Cardiac septum (tissue), 1 donor: ENCODE data around the gene TUBB2B. TPM values are rescaled to one million over a fixed set of nuclear protein-coding genes. Genes with fewer than 3 reads are reported as not detected.

Experiments
- DNase-seq: peaks from one replicate; pipeline ENCODE4 v3.0.0-alpha.2; 2020; ENCODE audit warnings: low spot score
- intact Hi-C: fragments of 100-400 bp; cut with DNase I; formaldehyde crosslinking; loops from one replicate; pipeline ENCODE4 v1.14.0; 2022
- total RNA-seq: library from RNA; stranded (reverse); fragmentation: NEBNext Ultra II Directional; extraction: Animal tissue kit (Norgen Biotek cat#: 25700); gene quantifications from one replicate; pipeline ENCODE4 v1.2.1, GENCODE V29; 2021
- donor health status: DM: no; HTN: no; CAD: no.

The TUBB2B gene
- total RNA-seq, 1 donor from 2014 or later: 1.2 TPM

DNA sequence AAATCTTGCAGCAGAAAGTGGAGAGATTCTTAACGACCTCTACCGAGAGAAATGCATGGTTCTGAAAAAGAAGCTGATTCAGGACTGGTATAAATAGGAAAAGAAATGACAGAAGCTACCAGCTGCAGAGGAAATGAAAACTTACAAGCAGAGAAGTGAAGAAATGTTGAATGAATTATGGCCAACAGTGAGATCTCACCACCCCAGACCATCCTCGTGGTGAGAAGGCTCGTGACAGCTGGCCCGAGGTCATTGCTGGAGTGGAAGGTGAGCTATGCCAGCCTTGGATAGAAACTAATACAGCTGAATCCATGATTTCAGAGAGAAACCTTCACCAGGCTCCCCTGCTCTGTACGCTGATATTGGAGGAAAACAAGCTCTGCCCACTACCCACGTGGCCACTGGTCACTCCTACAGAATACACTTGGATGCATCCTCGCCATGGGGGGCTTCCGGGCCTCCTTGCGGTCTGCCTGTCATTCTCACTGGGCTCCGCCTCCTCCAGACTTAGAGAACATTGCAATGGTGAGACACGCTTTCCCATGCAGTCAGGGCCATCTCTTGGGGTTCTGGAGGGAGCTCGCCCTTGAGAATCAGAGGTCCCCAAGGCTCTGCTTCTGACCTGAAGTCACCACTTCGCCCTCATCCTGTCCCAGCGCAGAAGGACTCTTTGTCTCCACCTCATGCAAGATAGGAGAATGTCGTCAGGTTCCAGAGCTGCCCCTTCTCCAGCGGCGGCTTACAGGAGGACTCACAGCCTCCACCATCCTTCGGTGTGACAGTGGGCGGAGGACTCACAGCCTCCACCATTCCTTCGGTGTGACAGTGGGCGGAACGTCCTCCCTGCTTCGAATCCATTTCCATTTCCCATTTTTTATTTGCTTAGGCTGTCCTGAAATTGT is 10.6 kb upstream of the TUBB2B start:
- no peak for DNase-seq
- intact Hi-C loops: no loop called here

DNA sequence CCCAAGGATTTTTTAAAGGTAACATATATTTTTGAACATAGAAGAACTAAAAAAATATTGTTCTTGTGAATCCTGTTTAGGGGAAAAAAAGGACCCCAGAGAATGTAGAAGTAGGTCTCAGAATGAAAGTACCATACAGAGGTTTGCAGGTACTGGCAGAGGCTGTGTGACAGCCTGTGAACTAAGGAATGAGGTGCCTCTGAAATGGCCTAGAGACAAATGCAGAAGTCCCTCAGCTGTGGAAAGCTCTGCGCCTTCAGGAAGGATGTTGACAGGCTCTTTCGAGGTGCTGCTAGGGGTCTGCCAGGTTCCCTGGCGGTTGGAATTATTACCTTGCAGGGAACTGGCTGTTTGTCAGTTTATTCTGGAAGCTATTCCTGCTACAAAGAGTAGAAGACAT is 8.6 kb upstream of the TUBB2B start:
- DNase-seq: no peak
- intact Hi-C loops: no loop called here

DNA sequence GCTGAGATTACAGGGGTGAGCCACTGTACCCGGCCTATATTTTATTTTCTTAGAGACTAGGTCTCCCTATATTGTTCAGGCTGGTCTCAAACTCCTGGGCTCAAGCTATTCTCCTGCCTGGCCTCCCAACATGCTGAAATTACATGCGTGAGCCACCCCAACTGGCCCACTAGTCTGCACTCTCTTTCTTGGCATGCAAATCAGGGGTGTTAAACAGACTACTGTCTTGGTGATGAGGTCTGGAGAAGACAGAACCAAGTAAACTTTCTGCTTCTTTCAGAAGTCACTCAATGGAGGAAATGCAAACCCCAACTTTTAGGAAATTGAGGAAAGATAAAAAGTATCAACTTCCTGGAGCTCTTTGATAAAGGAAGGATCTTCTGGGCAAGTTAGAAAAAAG is 8.0 kb upstream of the TUBB2B start:
- DNase-seq: no peak
- intact Hi-C loops: no loop called here

DNA sequence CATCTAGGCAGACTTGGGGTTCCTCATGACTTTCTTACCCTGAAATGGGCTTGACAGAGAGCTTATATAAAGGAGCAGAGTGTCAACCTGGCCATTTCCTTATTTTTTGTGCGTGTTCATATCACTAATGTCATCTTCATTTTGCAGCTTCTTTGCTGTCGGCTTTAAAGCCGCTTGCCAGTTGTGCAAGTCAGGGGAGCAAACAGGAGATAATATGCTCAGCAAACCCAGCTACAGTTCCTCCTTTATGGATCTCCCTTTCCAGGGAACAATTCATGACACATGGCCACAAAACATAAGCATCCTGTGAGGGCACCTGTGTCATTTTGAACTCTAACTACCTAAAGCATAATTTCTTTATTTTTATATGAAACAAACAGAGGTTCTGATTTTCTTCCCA is 6.5 kb upstream of the TUBB2B start:
- no peak for DNase-seq
- intact Hi-C loops: no loop called here

DNA sequence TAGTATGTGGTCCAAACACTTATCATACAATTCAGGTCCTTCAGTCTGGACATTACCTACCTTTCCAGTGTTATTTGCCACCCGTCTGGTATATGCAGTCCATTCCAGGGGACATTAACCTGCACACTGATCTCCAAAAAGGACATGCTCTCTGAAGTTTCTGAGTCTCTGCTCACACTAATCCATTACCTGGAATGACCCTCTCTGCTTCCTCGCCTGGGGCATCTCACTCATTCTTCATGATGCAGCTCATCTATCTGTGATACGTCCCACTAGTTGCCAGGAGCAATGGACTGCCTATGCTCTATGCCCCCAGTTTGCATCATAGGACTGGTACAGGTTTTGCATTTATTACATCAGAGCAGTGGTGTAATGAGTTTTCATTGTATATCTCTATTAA is 5.9 kb upstream of the TUBB2B start:
- intact Hi-C loops: no loop called here
- no peak for DNase-seq

DNA sequence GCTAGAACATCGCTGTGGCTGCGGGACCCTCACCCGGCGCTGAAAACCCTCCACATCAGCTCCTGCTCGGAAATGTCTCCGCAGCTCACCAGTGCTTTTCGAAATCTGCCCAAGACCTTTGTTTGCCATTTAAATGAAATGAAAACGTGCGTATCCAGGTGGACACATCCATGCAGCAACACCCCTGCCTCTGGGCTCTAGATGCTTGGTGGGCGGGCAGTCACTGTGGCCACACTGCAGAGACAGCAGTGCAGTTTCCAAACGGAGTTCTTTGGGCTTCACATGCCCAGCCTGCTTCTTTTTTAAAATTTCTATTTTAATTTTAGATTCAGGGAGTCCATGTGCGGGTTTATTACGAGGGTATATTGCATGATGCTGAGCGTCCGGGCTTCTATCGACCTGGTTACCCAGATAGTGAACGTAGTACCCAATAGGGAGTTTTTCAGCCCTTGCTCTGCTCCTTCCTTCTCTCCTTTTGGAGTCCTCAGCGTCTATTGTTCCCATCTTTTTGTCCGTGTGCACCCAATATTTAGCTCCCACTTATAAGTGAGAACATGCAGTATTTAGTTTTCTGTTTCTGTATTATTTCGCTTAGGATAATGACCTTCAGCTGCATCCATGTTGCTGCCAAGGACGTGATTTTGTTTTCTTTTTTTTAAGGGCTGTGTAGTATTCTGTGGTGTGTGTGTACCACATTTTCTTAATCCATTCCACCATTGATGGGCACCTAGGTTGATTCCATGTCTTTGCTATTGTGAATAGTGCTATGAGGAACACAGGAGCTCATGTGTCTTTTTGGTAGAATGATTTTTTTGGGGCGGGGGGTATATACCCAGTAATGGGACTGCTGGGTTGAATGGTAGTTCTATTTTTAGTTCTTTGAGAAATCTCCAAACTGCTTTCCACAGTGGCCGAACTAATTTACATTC is 4.8 kb upstream of the TUBB2B start:
- intact Hi-C loops: no loop called here
- DNase-seq: no peak

DNA sequence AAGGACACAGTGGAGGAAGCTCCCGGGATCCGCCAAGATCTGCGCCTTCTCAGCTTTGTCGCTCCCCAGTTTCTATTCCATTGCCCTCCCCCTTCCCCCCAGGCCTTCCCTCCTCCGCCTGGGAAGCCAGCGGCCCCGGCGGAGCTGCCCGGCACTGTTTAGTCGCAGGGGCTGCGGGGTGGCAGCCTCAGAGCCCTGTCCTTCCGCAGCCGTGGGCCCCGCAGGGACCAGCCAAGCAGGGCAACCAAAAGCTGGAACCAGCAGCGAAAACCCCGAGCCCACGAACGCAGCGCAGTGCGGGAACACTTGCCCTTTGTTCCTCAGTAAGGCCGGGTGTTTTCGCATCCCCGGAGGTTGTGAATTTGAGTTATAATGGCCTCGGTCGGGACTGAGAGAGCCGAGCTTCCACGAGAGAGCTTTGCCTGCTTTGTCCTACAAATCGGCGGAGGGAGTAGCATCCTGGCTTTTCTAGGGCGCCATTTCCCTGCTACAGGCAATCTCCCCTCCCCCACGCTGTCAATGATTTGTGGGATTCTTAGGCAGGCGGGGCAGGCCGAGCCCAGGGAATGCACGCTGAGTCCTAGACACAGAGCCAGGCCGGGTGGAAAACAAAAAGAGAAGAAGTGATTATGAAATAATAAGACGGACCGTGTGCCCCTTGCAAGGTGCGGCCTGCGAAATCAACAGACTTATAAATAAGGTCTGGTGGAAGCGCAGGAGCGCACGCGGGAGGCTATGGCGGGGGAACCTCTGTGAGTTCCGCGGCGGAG is 4.0 kb upstream of the TUBB2B start:
- no peak for DNase-seq
- intact Hi-C loops: no loop called here

DNA sequence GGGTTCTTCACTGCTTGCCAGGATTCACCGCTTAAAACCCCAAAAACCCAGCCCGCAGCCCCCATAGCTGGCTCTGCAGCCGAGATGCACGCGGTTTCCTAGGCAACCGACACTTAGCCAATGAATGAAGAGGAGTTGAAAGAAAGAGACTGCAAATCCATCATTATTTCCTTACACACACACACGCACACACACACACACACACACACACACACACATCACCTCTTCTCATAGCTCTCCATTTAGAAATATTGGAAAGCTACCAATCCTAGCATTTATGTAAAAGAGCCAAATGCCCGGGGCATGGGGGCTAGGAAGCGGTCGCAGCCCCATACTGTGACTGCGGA is 3.4 kb upstream of the TUBB2B start:
- intact Hi-C loops: no loop called here

DNA sequence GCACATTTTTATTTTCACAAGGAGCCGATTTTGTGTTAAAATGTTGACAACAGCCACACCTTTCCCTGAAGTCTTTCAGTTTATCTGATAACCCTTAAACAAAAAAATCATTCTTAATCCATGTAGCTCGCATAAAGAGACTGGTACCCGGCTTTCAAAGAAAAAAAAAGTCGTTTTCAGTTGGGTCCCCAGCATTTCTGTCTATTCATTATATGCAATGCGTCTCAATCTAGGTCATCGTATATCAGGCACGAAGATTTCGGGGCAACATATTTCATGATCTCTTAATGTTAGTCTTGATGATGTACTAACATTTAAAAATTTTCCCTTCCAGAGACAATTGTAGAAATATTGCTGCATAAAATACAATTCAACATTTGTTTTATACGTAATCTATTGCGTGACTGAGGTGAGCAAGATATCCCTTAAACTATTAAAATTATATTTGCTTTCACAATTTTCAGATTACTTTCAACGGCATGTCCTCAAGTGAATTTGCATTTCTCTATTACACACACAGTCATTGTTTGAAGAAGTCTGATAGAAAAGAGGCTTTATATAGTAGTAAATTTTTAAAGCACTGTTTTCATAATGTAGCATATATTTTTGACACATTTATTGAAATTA is 2.9 kb upstream of the TUBB2B start:
- intact Hi-C loops: no loop called here
- no peak for DNase-seq

More for the DNA sequence above, 3.4 kb upstream of the TUBB2B start:
- DNase-seq: no peak

DNA sequence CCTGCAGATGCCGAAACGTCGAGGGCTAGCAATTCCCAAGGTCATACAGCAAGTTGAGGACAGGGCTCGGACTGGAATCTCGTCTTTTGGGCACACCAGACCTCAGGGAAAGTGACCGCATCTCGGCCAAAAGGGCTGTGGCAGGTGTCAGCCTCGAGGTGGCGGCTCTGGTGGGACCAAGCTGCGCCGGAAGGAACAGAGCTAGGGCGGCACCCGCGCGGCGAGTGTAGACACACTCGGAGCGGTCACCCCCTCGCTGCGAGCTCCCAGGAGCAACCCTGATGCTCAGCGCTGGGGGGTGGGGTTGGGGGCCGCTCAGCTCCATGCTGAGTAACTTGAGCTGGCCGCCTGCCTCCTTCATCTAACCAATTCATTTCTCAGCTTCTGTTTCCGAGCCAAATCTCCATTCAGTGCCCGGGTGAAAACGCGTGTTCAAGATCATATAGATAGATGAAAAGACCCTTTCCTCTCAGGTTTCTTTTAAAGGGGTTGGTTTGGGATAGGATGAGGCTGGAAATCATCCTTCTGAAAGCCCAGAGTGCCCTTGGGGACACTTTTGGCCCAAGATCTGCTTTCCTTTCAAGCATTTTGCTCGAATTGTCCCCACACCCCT is 2.2 kb upstream of the TUBB2B start:
- DNase-seq: no peak
- intact Hi-C loops: no loop called here

DNA sequence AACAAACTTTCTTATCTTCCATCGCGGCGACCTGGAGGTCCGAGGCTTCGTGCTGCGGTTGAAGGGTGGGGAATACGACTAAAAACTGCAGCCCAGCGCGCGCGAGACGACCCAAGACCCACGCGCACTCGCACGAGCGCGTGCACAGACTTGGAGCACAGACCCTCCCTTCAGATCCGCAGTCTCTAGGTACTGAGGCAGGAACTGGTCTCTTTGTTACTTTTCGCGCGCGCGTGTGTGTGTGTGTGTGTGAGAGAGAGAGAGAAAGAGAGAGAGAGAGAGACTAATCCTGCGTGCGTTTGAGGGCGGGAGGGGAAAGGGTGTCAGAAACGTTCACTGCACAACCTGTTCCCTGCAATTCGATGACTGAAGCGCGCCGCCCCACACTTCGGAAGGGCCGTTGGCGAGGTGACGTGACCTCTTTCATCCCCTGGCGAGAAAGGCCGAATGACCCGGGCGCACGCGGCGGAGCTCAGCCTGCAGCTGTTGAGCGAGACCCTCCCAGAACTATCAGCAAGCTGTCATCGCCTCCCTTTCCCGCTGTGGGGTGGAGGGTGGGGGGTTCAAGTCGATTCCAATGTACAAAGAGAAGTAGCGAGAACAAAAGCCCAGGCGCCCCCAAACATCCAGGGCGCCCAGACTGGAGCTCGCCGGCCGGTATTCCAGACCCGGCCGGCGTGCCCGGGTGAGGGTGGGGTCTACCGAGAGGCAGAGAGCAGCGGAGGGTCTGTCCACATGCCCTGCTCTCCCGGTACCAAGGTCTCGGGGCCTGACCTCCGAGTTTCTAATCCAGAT is 1.5 kb upstream of the TUBB2B start:
- DNase-seq: no peak
- intact Hi-C loops: no loop called here

DNA sequence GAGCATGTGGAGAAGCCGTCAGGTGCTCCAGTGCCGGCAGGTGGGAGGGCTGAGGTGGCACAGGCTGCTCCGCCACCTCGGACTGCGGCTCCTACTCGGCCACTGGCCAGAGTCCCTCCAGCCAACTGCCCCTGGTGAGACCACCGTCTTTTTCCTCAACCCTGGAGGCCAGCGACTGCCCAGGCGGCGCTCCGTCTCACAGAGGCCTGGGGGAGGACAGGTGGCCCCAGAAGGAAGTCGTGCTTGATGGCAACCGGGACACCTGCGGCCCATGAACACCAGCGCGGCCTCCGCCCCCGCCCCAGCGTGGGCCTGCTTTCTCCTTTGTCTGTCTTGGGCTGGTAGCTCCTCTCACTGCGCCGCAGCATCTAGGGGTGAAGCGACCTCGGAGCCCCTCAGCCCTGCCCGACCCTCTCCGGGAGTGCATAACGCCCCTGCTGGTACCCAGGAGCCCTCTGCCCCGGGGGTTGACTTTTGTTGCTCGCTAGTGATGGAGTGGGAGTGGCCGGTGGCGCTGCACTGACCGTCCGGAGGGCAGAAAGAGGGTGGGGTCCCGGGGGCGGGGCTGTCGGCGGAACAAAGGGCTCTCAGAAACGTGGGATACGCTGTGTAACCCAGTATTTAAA is 706 bp upstream of the TUBB2B start:
- DNase-seq: no peak
- intact Hi-C loops: no loop called here

DNA sequence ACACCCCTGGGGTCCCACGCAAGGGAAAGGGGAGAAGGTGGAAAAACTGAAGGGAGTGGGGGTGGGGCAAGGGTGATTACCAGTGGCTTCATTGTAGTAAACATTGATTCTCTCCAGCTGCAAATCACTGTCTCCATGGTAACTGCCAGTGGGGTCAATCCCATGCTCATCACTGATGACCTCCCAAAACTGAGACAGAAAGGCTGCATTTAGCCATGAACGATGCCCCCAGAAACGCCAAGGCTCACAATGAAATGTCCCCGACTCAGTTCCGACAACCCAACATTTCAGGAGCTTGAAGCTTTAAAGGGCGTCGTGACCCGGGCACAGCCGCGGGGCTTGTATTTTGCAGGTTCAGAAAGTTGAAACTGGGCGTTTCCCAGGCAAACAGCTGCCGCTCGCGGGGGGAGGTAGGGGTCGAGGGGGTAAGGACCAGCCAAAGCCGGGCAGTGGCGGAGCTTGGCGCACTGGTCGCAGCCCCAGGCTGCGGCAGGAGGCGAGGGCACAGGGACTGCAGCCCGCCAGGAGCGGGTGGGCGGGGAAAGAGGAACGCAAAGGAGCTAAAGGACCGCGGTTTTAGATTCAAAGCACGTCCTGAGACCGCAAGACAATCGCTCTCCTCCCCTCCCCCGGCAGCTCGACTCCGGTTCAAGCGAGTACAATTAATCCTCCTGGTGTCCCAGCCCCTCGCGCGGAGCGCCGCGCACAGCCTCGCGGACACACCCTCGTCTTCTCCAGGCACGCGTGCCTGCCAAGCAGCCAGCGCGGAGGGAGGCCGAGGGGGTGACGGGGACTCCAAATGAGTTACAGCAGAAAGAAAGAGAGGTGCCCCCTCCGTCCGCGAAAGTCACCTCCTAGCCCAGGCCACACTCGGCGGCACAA is 731 bp downstream of the TUBB2B start:
- no peak for DNase-seq
- intact Hi-C loops: no loop called here

DNA sequence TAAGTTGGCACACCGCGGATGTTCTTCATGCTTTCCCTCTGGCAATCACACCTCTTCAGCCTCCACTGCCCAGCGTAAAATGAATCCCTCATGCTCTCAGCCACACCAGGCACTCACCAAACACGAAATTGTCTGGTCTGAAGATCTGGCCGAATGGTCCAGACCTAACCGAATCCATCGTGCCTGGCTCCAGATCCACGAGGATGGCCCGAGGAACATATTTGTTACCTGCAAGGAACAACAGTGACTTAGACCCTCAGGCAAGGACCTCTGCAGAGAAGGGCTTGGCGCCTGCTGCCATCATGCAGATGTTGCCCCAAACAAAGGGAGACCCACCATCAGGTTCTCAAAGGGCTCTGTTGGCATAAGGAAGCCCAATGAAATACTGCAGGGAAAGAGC is 1.4 kb downstream of the TUBB2B start:
- DNase-seq: no peak
- intact Hi-C loops: no loop called here

DNA sequence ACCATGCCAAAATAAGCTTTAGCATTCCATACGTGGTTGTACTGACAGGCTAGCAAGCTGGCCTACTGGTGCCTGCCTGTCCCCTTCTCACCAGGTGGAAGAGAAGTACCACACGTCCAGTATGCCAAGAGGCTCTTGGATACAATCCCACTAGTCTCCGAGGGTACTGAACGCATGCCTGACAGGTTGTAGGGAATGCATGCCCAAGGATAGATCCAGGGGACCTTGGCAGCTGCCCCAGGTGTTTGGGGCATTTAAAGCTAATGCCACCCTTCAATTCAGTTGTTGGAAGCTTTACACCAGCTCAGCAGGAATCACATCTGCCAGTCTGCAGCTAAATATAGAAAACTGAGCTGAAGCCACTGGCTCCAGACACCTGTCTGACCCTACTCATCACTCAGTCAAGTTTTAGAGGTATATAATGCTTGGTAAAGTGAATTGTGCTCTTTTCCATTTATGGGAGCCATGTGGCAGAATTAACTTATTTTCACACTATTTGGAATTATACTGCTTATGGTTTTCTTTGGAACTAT is 4.9 kb downstream of the TUBB2B start:
- no peak for DNase-seq

DNA sequence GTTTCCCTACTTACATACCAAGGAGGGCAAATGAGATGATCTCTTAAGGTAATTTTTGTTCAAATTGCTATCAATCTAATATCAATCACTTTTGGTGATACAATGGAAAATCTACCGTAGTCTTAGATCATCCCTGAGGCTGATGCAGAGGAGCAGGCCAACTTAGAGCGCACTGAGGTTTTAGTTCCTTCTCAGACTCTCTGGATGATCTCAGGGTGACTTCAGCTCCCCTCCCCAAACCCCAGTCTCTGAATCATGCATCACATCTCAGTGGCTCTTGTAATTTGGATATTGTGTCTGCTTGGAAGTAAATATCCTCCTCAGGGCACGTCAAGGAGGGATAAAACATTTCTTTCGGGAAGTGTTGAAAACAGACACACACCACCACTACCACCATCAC is 5.9 kb downstream of the TUBB2B start:
- intact Hi-C loops: no loop called here

More for the DNA sequence above, 4.9 kb downstream of the TUBB2B start:
- intact Hi-C loops: no loop called here

DNA sequence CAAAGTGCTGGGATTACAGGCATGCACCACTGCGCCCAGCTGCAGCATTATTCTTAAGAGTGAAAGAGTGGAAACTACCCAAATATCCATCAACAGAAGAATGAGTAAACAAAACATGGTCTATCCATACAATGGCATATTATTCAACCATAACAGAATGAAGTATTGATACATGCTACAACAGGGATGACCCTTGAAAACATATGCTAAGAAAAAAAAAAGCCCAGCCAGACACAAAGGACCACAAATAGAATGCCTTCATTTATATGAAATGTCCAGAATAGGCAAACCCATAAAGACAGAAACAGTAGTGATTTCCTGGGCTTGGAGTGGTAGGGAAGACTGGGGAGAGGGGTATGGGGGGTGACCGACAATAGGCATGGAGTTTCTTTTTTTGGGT is 7.1 kb downstream of the TUBB2B start:
- no peak for DNase-seq
- intact Hi-C loops: no loop called here

More for the DNA sequence above, 5.9 kb downstream of the TUBB2B start:
- DNase-seq: no peak
